ENCODE results near the gene MTR.

DNA sequence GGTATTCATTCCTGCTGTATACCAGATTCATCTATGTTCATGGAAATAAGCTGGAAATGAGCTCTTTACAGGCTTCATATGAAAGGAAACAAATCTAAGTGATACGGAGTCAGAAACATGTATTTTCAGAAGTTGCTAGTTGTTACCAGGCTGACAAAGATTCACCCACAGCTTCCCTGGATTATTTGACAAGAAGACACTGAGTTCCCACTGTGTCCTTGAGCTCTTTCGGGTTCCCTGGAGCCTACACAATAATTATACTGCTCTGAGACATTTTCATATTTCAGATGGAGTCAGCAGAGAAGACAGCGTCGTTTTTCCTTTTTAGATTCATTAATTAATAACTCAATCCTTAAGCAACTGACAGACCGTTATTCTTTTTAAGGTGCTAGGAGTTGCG lies 29.3 kb upstream of the MTR start:
- TF ChIP-seq CTCF (IDR thresholded peaks at IDR 0.05) (no peak), EZH2 (IDR thresholded peaks at IDR 0.05; ENCODE audit: borderline replicate concordance, insufficient read depth, low read depth, low read length, poor library complexity, severe bottlenecking) (no peak)
